Neural progenitor cell (in vitro differentiated cells): ENCODE results near the gene TOX2.

Experiments used
- CTCF ChIP-seq: fragments of 200-600 bp; sonication (generic); IDR thresholded peaks from 2 replicates; pipeline ENCODE4 v1.5.1; 2017; ENCODE audit warnings: antibody characterized with exemption, mild to moderate bottlenecking
- EZH2 ChIP-seq: fragments of 200-600 bp; sonication (generic); IDR thresholded peaks from 2 replicates; pipeline ENCODE4 v1.6.1; 2017; ENCODE audit warnings: antibody characterized with exemption, mild to moderate bottlenecking, moderate library complexity
- EZH2phosphoT487 ChIP-seq: fragments of 200-600 bp; sonication (generic); IDR thresholded peaks from 2 replicates; pipeline ENCODE4 v1.6.1; 2017; ENCODE audit warnings: antibody characterized with exemption

- TF ChIP-seq CTCF (no peak), EZH2 (no peak), EZH2phosphoT487 (no peak)
Observed at GRCh38 chr20:43946659-43947315, 32.1 kb downstream of the TOX2 start.
